GM21737 (cell line): ENCODE results near the gene NR3C1.

ENCODE experiments used
- ATAC-seq: cut with Tn5 transposase; IDR thresholded peaks from one replicate; pipeline ENCODE4 v1.9.1; 2021; ENCODE audit warnings: mild to moderate bottlenecking, moderate library complexity; ENCODE audit not compliant: unreplicated experiment

Gene NR3C1

DNA sequence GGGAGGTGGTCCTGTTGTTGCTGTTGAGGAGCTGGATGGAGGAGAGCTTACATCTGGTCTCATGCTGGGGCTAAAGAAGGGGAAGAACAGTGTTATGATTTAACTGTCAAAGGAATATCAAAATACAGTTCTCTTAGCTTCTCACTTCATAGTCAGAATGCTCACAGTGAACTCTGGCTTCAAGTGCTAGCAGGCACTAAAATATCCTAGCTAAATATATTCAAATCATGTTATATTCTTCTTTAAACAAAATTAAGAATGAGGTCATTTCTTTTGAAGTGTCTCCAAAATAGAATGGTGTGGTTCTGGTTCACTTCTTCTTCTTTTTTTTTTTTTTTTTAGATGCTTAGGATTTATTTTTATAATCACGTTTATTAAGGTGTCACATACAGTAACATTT is 89.4 kb downstream of the NR3C1 start:
- no peak for ATAC-seq

DNA sequence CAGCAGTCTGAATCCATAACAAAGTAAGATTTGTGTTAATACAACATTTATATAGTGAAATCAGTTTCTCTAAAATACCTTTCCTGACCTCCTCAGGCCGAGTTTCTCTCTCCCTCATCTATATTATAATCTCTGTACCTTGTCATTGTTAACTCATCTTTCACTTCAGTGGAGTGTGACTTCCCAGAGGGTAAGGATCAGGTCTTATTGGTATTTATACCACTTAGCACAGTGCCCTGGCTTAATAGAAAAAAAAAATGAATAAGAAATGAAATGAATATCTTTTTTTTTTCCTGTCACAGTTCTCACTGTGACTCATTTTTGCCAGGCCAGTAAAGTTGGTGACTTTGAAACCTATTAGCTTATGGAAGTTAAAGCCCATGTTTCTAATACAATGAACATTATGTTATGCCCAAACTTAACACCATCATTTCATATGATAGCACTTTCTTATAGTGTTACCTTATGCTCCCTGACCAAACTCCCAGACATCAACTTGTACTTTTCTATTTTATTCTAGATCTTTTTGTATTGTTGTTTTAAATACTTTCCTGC is 90.1 kb downstream of the NR3C1 start:
- no peak for ATAC-seq

DNA sequence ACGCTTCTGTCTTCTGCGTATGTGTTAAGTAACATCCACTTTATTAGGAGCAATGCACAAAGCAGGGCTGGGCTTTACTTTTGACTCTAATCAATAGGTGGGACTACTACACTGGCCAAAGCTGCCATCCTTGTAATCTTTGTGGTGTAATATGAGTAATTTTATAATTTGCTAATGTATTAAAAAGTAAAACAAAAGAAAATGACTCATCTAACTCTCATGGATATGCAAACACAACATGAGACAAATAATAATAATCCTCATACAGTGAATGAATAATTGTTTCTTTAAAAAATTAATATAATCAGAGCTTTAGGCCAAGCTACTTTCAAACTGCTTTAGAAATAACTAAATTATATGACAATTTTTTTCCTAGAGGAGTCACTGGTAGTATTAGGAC is 90.7 kb downstream of the NR3C1 start:
- ATAC-seq, result no peak

DNA sequence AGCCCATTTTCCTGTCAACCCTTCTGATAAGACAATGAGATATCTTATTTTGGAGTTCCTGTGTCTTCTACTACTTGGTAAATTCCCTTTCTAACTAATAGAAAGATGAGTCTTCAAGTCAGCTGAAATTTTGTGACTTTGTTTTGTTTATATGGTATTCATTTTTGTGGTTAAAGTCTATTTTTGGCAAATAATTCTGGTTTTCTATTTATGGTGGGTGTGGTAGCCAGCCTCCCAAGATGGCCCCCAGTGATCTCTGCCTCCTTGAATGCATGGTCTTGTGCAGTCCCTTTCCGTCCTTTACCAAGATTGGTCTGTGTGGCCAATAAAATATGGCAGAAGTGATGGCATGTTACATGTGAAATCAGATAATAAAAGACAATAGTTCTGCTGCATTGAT is 91.5 kb downstream of the NR3C1 start:
- ATAC-seq, result no peak

DNA sequence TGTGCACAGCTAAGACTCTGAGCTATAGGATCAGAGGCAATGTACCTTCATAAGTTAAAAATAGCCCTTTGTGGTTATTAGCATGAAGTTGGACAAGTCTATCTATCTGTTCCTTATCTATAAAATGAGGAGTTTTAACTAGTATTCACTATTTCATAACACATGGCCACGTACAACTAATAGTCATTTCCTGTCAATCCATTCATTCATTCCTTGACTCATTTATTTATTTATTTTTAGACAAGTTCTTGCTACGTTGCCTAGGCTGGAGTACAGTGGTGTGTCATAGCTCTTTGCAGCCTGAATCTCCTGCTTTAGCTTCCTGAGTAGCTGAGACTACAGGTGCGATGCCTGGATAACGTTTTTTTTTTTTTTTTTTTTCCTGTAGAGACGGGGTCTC is 92.1 kb downstream of the NR3C1 start:
- ATAC-seq, result no peak

DNA sequence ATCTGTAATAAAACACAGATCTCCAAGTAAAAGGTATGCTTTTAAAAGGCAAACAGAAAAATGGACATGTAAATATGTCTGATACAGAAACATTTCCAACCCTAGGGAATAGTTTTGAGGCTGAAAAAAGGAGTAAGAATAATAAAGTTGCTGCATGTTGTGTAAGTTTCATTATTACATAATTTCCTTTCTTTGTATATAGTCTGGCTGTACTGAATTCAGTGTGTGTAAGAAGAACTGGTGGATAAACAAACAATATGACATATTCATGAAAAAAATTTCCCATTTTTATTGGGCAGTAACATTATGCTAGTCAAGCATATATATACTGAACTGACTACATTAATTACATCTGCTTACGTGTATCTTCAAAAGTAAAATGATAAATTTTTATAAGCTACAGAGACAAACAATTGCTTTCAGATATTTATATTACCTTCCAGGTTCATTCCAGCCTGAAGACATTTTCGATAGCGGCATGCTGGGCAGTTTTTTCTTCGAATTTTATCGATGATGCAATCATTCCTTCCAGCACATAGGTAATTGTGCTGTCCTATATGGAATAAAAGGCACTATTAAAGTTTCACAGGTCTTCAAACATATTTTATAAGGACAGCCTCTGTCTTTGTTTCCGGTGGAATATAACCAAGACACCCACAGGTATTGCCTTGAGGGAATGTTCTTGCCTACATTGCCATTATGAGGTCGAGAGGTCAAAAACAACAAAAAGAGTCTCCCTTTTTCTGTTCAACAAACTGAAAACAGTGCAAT is 93.6 kb downstream of the NR3C1 start:
- ATAC-seq, result no peak

DNA sequence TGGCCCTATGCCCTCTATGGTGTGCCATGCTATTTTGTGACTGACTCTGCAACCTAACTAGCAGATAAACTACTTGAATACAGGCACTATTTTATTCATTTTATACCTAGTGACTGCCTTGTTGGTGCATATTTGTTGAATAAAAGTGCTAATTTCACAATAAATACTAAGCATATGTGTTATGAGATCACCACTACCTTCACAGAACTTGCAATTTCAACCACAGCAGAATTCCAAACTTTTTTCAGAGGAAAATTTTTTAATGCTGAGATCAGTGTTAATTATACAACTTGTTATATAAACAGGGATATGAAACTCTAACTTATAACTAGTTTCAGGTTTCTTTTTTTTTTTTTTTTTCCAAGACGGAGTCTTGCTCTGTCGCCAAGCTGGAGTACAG is 94.8 kb downstream of the NR3C1 start:
- no peak for ATAC-seq

DNA sequence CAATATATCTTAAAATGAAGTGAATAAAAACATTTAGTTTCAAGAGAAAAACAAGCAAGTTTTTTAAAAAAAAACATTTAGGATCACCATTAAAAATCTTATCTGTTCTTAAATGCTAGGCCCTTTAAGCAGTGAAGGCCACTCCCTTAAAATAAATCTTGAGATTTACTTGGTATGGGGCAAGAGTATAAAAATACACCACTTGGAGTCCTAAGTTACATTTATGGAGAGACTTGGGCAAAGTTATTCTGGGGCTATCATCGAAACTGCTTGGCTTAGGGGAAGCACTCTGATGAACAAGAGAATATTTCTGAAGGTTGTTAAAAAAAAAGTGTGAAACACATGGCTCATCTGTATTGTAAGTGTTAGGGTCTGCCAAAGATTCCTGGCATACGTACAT is 97.4 kb downstream of the NR3C1 start:
- no peak for ATAC-seq

DNA sequence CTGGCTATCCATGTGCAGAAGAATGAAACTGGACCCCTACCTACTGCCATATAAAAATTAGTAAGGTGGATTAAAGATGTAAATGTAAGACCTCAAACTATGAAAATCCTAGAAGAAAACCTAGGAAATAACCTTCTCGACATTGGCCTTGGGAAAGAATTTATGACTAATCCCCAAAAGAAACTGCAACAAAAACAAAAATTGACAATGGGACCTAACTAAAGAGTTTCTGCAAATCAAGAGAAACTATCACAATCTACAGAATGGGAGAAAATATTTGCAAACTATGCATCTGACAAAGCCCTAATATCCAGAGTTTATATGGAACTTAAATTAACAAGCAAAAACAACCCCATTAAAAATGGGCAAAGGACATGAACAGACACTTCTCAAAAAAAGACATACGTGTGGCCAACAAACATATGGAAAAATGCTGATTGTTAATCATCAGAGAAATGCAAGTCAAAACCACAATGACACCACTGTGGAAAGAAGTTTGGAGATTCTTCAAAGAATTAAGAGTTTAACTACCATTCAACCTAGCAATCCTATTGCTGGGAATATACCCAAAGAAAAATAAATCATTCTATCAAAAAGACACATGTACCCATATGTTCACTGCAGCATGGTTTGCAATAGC is 98.5 kb downstream of the NR3C1 start:
- ATAC-seq, result no peak

DNA sequence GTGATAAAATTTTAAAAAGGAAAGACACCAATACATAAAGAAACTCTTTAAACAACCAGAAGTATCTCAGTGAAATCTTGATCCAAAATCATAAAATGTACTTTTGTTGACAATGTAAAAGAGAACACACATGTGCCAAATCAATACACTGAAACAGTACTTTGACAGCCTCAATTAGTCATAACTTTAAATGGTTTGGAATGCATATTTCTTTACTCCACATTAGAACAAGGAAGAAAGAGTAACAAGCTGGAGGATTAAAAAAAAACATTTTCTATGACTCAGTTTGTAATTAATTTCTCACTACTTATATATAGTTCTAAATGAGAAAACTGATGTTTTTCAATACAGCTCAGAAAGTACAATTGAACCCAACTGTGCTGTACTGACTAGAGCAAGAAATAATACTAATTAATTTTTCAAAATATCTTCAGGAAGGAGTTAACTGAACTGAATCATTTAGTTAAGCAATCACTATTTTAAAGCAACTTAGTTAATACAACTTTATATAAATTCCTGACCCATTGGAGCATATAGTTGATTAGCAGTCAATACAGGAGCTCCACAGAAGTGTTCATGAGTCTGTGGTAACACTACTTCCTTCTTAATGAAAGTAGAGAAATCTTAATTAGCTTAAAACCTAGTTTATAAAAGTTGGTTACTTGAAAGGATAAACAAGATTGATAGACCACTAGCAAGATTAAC is 101.0 kb downstream of the NR3C1 start:
- ATAC-seq, result no peak

DNA sequence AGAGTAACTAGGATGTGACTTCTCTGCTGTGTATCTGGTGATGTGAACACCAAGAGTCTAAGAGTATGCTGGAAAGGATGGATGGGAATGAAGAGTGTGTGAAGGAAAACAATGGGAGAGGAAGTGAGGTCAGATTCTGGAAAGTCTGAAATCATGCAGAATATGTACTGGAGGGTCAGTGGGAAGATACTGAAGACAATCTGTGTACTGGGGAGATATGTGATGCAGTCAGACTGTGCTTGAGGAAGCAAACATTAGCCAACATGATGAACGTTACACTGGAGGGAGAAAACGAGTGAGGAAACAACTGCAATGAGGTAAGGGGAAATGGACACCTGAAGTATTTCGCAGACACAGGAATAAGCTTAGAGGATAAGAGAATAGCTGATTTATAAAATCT is 105.7 kb downstream of the NR3C1 start:
- ATAC-seq, result no peak

DNA sequence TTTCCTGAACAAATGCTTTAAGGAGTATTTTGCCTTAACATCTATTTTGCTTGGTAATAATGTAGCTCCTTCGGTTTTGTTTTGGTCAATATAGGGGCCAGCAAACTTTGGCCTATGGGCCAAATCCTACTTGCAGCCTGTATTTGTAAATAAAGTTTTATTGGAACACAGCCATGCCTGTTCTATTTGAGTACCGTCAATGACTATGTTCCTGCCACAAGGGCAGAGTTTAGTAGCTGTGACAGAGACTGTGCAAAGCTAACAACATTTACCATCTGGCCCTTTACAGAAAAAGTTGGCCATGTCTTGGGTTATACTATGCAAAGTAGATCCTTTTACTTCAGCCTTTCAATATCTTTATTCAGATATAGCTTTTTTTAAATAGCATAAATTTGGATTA is 113.4 kb downstream of the NR3C1 start:
- ATAC-seq, result no peak

DNA sequence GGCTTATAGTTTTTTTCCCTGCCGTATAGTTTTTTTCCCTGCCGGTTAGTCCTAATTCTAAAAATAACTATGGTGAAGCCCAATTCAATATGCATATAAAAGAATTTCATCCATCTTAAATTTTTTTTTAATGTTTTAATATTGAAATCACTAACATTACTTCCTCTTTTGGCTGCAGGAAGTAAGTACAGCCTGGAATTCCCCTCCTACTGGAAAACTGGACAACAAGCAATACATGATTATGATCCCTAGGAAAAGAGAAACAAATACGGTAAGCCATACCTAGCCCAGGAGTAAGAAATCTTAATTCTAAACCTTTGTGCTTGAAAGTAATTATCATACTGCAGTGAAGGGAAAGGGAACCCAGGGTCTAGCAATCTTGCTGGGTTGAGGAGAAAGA is 119.0 kb downstream of the NR3C1 start:
- no peak for ATAC-seq

DNA sequence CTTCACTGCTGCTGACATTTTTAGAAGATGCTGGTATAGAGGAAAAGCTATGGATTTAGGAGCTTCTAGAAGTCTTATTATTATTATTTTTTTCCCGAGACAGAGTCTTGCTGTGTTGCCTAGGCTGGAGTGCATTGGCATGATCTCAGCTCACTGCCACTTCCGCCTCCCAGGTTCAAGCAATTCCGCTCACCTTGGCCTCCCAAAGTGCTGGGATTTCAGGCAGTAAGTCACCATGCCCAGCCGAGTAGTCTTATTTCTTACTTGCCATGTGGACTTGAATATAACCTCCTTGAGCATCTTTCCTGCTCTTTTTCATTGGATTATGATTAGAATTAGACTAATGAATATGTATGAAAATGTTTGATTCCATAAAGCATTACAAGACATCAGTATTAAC is 119.5 kb downstream of the NR3C1 start:
- ATAC-seq, result no peak

DNA sequence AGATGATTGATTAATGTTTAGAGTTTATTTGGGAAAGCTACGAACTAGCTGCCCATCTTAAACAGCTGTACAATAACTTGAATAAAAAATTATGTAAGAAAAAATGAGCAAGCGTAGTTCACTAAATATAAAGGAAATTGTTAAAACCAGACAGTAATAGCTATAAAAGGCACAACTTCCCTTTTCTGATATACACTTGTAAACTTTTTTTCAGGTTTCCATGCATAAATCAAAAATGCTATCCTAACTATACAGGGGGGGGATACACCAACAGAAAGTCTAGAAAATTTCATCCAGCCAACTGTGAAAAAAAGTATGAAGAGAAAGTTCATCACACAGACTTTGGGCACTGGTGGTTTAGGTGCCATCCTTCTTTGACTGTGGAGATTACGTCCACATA is 122.3 kb downstream of the NR3C1 start:
- ATAC-seq, result no peak

DNA sequence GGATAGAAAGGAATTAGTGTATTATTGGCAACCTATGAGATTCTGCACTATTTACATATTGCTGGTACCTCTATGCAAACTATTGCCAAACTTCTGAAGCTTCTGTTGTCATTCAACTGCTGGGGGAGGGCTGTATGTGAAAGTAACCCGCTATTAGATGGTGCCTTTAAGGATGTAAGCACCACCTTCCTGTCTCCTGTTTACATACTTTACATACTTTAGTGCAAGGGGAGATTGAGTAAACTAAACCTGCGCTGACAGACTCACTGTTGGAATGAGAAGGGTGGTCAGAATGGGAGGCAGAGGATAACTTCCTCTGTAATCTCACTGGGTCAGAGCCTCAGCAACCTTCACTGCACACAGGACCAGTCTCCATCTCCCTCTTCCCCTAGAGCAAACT is 123.8 kb downstream of the NR3C1 start:
- ATAC-seq, result no peak

DNA sequence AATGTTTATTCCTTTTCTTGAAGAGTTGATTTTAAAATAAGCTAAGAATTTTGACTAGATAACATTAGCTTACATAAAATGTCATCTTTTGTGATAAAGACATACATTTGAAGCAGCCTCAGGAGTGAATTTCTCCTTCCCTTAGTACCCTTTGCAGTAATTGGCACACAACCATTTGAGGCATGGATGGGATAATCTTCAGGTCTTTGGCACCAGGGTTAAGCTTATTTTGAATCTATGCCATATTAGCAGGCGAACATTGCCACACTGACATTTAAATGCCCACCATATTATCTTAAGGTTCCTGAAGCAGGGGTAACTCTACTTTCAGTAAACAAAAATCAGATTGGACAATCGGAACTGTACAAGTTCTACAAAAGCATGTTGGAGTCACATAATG is 126.0 kb downstream of the NR3C1 start:
- no peak for ATAC-seq

DNA sequence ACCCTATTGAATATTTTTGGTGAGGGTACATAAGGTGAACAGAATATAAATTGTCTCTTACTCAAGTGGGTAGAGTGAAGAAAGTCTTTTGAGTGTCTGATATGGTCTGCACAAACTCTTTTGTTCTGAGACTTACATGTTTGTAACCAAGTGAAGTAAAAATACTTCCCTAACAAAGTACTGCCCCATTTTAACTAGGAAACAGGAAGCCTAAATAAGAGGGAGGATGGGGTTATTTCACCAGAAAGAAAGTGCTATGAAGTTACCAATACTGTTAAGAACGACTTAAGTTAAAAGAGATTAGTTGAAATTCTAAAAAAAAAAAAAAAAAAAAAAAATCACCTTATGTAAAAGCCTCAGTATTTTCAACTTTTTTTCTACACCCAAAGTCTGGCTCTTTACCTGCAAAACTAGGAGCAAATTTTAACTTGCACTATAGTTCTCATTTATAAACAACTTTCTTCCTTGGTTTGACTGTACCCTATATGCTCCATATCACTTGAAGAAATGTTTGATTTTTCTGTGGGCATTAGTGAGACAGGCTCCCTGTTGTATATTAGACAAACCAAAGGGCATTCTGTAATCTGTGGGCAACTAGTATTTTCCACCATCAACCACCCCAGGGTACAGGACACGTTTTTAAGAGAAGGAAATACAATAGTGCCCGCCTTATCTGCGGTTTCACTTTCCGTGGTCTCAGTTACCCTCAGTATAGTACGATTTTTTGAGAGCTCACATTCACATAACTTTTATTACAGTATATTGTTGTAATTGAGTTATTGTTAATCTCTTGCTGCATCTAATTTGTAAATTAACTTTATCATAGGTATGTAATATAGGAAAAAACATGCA is 127.7 kb downstream of the NR3C1 start:
- ATAC-seq, result no peak

DNA sequence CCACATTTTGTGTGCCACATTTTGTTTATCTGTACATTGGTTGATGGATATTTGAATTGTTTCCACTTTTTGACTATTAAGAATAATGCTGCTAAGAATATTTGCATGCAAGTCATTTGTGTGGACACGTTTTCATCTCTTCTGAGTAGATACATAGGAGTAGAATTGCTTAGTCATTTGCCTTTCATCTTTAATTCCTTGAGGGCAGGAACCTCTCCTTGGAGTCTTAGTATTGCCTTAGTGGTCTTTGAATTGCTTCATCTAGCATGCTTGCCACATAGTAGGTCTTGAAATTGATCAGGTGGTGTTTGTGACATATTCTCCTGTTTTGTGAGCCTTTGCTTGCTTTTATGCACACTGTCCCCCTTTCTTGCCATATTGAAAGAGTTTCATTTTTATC is 128.5 kb downstream of the NR3C1 start:
- ATAC-seq, result no peak

DNA sequence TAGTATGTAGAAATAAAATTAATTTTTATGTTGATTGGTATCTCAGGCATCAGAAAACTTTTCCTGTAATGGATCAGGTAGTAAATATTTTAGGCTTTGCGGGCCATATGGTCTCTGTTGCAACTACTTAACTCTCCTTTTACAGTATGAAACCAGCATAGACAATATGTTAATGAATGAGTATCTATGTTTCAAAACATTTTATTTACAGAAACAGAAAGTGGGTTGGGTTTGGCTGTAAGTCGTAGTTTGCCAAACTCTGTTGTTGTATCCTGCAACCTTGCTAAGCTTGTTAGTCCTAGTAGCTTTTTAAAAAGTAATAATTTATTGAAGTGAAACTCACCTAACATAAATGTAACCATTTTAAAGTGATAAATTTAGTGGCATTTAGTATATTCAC is 132.1 kb downstream of the NR3C1 start:
- no peak for ATAC-seq

DNA sequence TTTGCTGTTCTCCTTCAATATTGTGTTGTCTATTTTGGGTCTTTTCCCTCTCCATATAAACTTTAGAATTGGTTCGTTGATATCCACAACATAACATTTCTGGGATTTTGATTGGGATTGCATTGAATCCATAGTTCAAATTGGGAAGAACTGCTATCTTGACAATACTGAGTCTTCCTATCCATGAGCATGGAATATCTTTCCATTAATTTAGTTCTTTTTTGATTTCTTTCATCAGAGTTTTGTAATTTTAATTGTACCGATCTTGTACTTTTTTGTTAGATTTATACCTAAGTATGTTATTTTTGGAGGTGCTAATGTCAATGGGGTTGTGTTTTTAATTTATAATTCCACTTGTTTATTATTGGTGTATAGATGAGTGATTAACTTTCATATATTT is 135.1 kb downstream of the NR3C1 start:
- no peak for ATAC-seq
